Left renal cortex interstitium (tissue), 4 donors: ENCODE data around the gene FNDC8. TPM values are rescaled to one million over a fixed set of nuclear protein-coding genes. Genes with fewer than 3 reads are reported as not detected.

Source experiments
- DNase-seq, 4 donors: peaks; one replicate each; pipeline ENCODE4 v3.0.0-alpha.2; 2013; ENCODE audit warnings: low read depth in 4 of 4, low spot score in 2 of 4, missing footprints in 1 of 4
- polyA plus RNA-seq, 4 donors: library from polyadenylated mRNA; unstranded; fragments of 120-200 nt; gene quantifications; one replicate each; pipeline ENCODE4 v1.2.1, GENCODE V29; 2013; ENCODE audit not compliant: insufficient read length in 4 of 4

The FNDC8 gene
- under 1 TPM in 3 of 4 donors, not detected in 1; 0.22 to 0.27 (median 0.27) TPM for polyA plus RNA-seq

GRCh38 chr17:35121315-35121714 lies at the start of gene FNDC8:
FNDC8 (plus strand) TSS chr17:35121615; CDS start chr17:35121694, 79 bp downstream.
- no peak for DNase-seq

GRCh38 chr17:35073183-35073790 lies 48.1 kb upstream of the FNDC8 start:
- no peak for DNase-seq

GRCh38 chr17:35073991-35074627 lies 47.3 kb upstream of the FNDC8 start:
- DNase-seq = no peak

- DNase-seq = no peak
These were observed 46.4 kb upstream of the FNDC8 start for GRCh38 chr17:35074711-35075707.

GRCh38 chr17:35076874-35077273 lies 44.5 kb upstream of the FNDC8 start:
- no peak for DNase-seq

GRCh38 chr17:35079547-35080423 lies 41.6 kb upstream of the FNDC8 start:
- DNase-seq = no peak

GRCh38 chr17:35080536-35080935 lies 40.9 kb upstream of the FNDC8 start:
- DNase-seq = no peak

GRCh38 chr17:35081638-35082037 lies 39.8 kb upstream of the FNDC8 start:
- DNase-seq = no peak

- no peak for DNase-seq
These were observed 39.2 kb upstream of the FNDC8 start for GRCh38 chr17:35082073-35082657.

- DNase-seq = no peak
These were observed 38.3 kb upstream of the FNDC8 start for GRCh38 chr17:35083071-35083470.

GRCh38 chr17:35084987-35085386 lies 36.4 kb upstream of the FNDC8 start:
- DNase-seq = no peak

- DNase-seq = no peak
These were observed 35.3 kb upstream of the FNDC8 start for GRCh38 chr17:35086164-35086563.

GRCh38 chr17:35086931-35087573 lies 34.4 kb upstream of the FNDC8 start:
- DNase-seq = no peak

GRCh38 chr17:35087731-35088355 lies 33.6 kb upstream of the FNDC8 start:
- peak in 1 of 4 donors; percentile 15 for DNase-seq

- DNase-seq = peak in 3 of 4 donors; percentile 31 to 34 (median 32)
These were observed 33.0 kb upstream of the FNDC8 start for GRCh38 chr17:35088356-35088880.

- DNase-seq = peak; percentile 15 to 79 (median 65)
These were observed 32.4 kb upstream of the FNDC8 start for GRCh38 chr17:35088881-35089585.

GRCh38 chr17:35089586-35090296 lies 31.7 kb upstream of the FNDC8 start:
- no peak for DNase-seq
